K562 (cell line): ENCODE results near the gene BHLHE40. TPM values are rescaled to one million over a fixed set of nuclear protein-coding genes. Genes with fewer than 3 reads are reported as not detected.

Experiments
- ARID2 ChIP-seq: fragments of 450-650 bp; IDR thresholded peaks from 2 replicates; pipeline ENCODE4 v1.6.1; 2017; ENCODE audit warnings: antibody characterized with exemption, mild to moderate bottlenecking
- CHD2 ChIP-seq: IDR thresholded peaks from 2 replicates; pipeline ENCODE4 v1.6.1; 2011; ENCODE audit warnings: low read depth, low read length
- FOXA3 ChIP-seq, 2 experiments: fragments of 450-650 bp in 1 of 2; sonication (generic) in 1 of 2; formaldehyde crosslinking; IDR thresholded peaks in 1 of 2; conservative IDR thresholded peaks in 1 of 2; 2 replicates each; pipeline versions ENCODE4 v1.4.0 to v1.8.0; 2020 to 2022; ENCODE audit warnings: mild to moderate bottlenecking in 2 of 2, missing genetic modification reagents in 1 of 2
- FUS ChIP-seq: fragments of 200-400 bp; formaldehyde crosslinking; optimal IDR thresholded peaks from 2 replicates; pipeline ENCODE3; 2017; ENCODE audit warnings: low read depth, low read length
- NFRKB ChIP-seq: fragments of 450-650 bp; IDR thresholded peaks from 2 replicates; pipeline ENCODE4 v1.6.1; 2016; ENCODE audit warnings: low read depth
- TSC22D4 ChIP-seq: fragments of 450-650 bp; IDR thresholded peaks from 2 replicates; pipeline ENCODE4 v1.6.1; 2016; ENCODE audit warnings: missing genetic modification characterization, missing biosample characterization, control low read depth
- ZBTB9 ChIP-seq: fragments of 450-650 bp; formaldehyde crosslinking; IDR thresholded peaks from 2 replicates; pipeline ENCODE4 v1.4.0; 2020; ENCODE audit warnings: mild to moderate bottlenecking, moderate library complexity
- ZNF121 ChIP-seq: sonication (generic); formaldehyde crosslinking; conservative IDR thresholded peaks from 2 replicates; pipeline ENCODE4 v1.8.0; 2022; ENCODE audit warnings: missing genetic modification reagents
- ZNF239 ChIP-seq: fragments of 250-450 bp; sonication (Bioruptor Pico); IDR thresholded peaks from 2 replicates; pipeline ENCODE4 v1.4.0; 2020; ENCODE audit warnings: mild to moderate bottlenecking
- ZNF274 ChIP-seq: IDR thresholded peaks from 2 replicates; pipeline ENCODE4 v1.6.1; 2011; ENCODE audit warnings: low read depth, mild to moderate bottlenecking, low read length, moderate library complexity, borderline replicate concordance
- ZNF431 ChIP-seq: sonication (generic); formaldehyde crosslinking; IDR thresholded peaks from 2 replicates; pipeline ENCODE4 v1.8.0; 2022; ENCODE audit warnings: mild to moderate bottlenecking, missing genetic modification reagents
- ZNF561 ChIP-seq: fragments of 450-650 bp; formaldehyde crosslinking; conservative IDR thresholded peaks from 2 replicates; pipeline ENCODE4 v1.4.0; 2020; ENCODE audit warnings: mild to moderate bottlenecking, moderate library complexity
- ZNF589 ChIP-seq: fragments of 200-800 bp; sonication (Bioruptor generic); IDR thresholded peaks from 2 replicates; pipeline ENCODE4 v1.6.1; 2016; ENCODE audit warnings: low read depth, missing genetic modification characterization, missing compliant biosample characterization
- ZNF766 ChIP-seq: fragments of 200-800 bp; sonication (Bioruptor generic); conservative IDR thresholded peaks from 2 replicates; pipeline ENCODE4 v1.6.1; 2016; ENCODE audit warnings: missing genetic modification characterization, missing compliant biosample characterization
- polyA plus RNA-seq, 8 experiments: library from polyadenylated mRNA; depleted of rRNA in 4 of 8; stranded (reverse) in 5 of 8; unstranded in 3 of 8; fragments of >200 nt; fragmentation: Nextera tagmentation in 2 of 8; fragmentation: Illumina TruSeq in 1 of 8; extraction: Ambion mirVana in 2 of 8; extraction: Trizol in 1 of 8; gene quantifications; 2 replicates each; pipeline versions ENCODE4 v1.2.1 to v1.2.3, GENCODE V29; 2011 to 2014; ENCODE audit warnings: inconsistent platforms in 1 of 8, missing spikeins in 1 of 8
- total RNA-seq, 7 experiments: library from RNA; depleted of rRNA in 6 of 7; stranded (reverse); fragments of >200 nt in 6 of 7; fragmentation: Illumina TruSeq in 2 of 7; extraction: Trizol in 2 of 7; gene quantifications; 2 replicates each; pipeline versions ENCODE4 v1.2.1 to v1.2.3, GENCODE V29; 2011 to 2021; ENCODE audit warnings: low replicate concordance in 1 of 7
- TF ChIP-seq, protein P1 (sequence below): fragments of 250-450 bp; sonication (Bioruptor Pico); IDR thresholded peaks from 2 replicates; pipeline ENCODE4 v1.4.0; 2020; ENCODE audit warnings: mild to moderate bottlenecking, moderate library complexity, borderline replicate concordance
- TF ChIP-seq, protein P2 (sequence below): fragments of 250-450 bp; sonication (Bioruptor Pico); IDR thresholded peaks from 2 replicates; pipeline ENCODE4 v1.4.0; 2020; ENCODE audit warnings: borderline replicate concordance

Gene BHLHE40
- total and polyA plus RNA-seq, 9 of the 15 experiments (the other 6 are each of a cell fraction or from before 2014, with no cell fraction given): 12.0 to 83.9 (median 31.4) TPM

DNA sequence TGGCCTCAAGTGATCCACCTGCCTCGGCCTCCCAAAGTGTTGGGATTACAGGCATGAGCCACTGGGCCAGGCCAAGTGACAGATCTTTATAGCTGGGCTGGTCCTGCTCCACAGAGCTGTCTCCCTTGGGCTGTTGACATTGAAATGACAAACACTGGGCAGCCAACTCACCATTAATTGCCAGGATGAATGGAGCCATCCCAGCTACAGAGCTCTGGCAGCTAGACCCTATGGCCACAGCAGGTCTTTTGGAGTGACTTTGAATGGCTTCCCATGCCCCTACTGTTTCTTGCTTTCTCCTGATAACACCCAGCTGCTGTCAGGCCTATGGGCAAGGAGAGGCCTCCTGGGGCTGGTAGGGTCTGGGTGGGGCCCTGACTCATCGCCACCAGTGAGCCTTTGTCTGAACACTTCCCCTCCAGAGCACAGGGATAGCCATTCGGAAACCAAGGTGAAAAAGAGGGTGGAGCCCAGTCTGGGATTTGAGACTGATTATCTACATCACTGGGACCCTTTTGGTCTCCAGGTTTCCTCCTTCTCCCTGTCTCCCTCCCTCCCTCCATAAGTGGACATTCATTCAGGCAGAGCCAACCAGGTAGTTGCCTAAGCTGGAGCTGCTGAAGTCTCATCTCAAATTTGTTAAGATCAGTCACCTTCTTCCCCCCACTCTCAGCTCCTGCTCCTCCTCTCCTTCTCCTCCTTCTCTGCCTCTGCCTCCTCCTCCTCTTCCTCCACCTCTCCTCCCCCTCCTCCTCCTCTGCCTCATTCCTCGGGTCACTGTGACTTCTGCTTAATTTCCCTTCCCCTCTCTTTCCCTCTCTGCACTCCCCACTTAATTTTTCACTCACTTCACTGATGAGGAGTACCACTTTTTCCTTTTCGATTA lies 34.0 kb downstream of the BHLHE40 start (continued):
- TF ChIP-seq, protein P1, sequence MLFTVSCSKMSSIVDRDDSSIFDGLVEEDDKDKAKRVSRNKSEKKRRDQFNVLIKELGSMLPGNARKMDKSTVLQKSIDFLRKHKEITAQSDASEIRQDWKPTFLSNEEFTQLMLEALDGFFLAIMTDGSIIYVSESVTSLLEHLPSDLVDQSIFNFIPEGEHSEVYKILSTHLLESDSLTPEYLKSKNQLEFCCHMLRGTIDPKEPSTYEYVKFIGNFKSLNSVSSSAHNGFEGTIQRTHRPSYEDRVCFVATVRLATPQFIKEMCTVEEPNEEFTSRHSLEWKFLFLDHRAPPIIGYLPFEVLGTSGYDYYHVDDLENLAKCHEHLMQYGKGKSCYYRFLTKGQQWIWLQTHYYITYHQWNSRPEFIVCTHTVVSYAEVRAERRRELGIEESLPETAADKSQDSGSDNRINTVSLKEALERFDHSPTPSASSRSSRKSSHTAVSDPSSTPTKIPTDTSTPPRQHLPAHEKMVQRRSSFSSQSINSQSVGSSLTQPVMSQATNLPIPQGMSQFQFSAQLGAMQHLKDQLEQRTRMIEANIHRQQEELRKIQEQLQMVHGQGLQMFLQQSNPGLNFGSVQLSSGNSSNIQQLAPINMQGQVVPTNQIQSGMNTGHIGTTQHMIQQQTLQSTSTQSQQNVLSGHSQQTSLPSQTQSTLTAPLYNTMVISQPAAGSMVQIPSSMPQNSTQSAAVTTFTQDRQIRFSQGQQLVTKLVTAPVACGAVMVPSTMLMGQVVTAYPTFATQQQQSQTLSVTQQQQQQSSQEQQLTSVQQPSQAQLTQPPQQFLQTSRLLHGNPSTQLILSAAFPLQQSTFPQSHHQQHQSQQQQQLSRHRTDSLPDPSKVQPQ (CRISPR knock-in tag): peak; percentile 49; the same call in 1 of the 2 replicates
- TF ChIP-seq ZNF589 (peak; percentile 75; the same call in 1 of the 2 replicates), FOXA3 (CRISPR knock-in tag; conservative IDR thresholded peaks at IDR 0.05 in 1 of 2, IDR thresholded peaks at IDR 0.05 in 1 of 2) (peak in 1 of 2 experiments; percentile 83; a peak in 1 of 4 replicates), ZNF561 (CRISPR knock-in tag) (no peak), ZNF431 (CRISPR knock-in tag) (no peak), ZNF239 (CRISPR knock-in tag) (no peak), ZNF766 (no peak), ARID2 (peak; percentile 31; the same call in 1 of the 2 replicates), ZNF274 (no peak), NFRKB (peak; percentile 25), CHD2 (no peak), TSC22D4 (tag) (0 out of 2 replicates have a peak, but pooled peaks have one; percentile 71), FUS (no peak), ZBTB9 (CRISPR knock-in tag) (0 out of 2 replicates have a peak, but pooled peaks have one; percentile 71), ZNF121 (CRISPR knock-in tag) (no peak)
- TF ChIP-seq, protein P2, sequence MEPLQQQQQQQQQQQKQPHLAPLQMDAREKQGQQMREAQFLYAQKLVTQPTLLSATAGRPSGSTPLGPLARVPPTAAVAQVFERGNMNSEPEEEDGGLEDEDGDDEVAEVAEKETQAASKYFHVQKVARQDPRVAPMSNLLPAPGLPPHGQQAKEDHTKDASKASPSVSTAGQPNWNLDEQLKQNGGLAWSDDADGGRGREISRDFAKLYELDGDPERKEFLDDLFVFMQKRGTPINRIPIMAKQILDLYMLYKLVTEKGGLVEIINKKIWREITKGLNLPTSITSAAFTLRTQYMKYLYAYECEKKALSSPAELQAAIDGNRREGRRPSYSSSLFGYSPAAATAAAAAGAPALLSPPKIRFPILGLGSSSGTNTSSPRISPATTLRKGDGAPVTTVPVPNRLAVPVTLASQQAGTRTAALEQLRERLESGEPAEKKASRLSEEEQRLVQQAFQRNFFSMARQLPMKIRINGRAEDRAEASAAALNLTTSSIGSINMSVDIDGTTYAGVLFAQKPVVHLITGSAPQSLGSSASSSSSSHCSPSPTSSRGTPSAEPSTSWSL (CRISPR knock-in tag): no peak
